GM21360 (cell line): ENCODE measurements around the gene PDE4D.
"Not testable (repeated sequence)": the region's sequence is repeated elsewhere in the genome, so short reads cannot be mapped to it uniquely, and the experiment has no call there.

Source experiments
- ATAC-seq: cut with Tn5 transposase; IDR thresholded peaks from one replicate; pipeline ENCODE4 v1.9.1; 2021; ENCODE audit warnings: mild to moderate bottlenecking, moderate library complexity; ENCODE audit not compliant: unreplicated experiment

The PDE4D gene

GRCh38 chr5:59486508-59486907 is 407.0 kb downstream of the PDE4D start:
- ATAC-seq: no peak

GRCh38 chr5:59485629-59486439 is 407.7 kb downstream of the PDE4D start:
- ATAC-seq: no peak

- no peak for ATAC-seq
These were observed 408.4 kb downstream of the PDE4D start for GRCh38 chr5:59485107-59485506.

- no peak for ATAC-seq
These were observed 408.9 kb downstream of the PDE4D start for GRCh38 chr5:59484618-59485017.

- ATAC-seq: no peak
These were observed 409.5 kb downstream of the PDE4D start for GRCh38 chr5:59483971-59484472.

GRCh38 chr5:59479086-59479485 is 414.4 kb downstream of the PDE4D start:
- ATAC-seq: no peak

- no peak for ATAC-seq
These were observed 419.2 kb downstream of the PDE4D start for GRCh38 chr5:59474324-59474723.

GRCh38 chr5:59473611-59474010 is 419.9 kb downstream of the PDE4D start:
- ATAC-seq: no peak

- ATAC-seq: no peak
These were observed 422.1 kb downstream of the PDE4D start for GRCh38 chr5:59471463-59471862.

- ATAC-seq: no peak
These were observed 425.6 kb downstream of the PDE4D start for GRCh38 chr5:59467969-59468368.

GRCh38 chr5:59466271-59466670 is 427.3 kb downstream of the PDE4D start:
- no peak for ATAC-seq

GRCh38 chr5:59464969-59465368 is 428.6 kb downstream of the PDE4D start:
- no peak for ATAC-seq

- not testable (repeated sequence) for ATAC-seq
These were observed 429.8 kb downstream of the PDE4D start for GRCh38 chr5:59463618-59464166.

GRCh38 chr5:59462956-59463355 is 430.6 kb downstream of the PDE4D start:
- ATAC-seq: no peak

- ATAC-seq: no peak
These were observed 433.0 kb downstream of the PDE4D start for GRCh38 chr5:59460368-59461153.

- no peak for ATAC-seq
These were observed 434.4 kb downstream of the PDE4D start for GRCh38 chr5:59458966-59459729.

GRCh38 chr5:59458321-59458720 is 435.2 kb downstream of the PDE4D start:
- ATAC-seq: no peak

GRCh38 chr5:59449905-59450644 is 443.5 kb downstream of the PDE4D start:
- no peak for ATAC-seq

GRCh38 chr5:59446356-59446755 is 447.2 kb downstream of the PDE4D start:
- ATAC-seq: no peak

GRCh38 chr5:59445741-59446140 is 447.8 kb downstream of the PDE4D start:
- ATAC-seq: no peak
